IMR-90 (cell line): Measurements from ENCODE around the gene PRM2.

Source experiments
- BHLHE40 ChIP-seq: fragments of 150-350 bp; IDR thresholded peaks from 2 replicates; pipeline ENCODE4 v1.6.1; 2016; ENCODE audit warnings: mild to moderate bottlenecking, low read depth, low read length
- CEBPB ChIP-seq: IDR thresholded peaks from 2 replicates; pipeline ENCODE4 v1.6.1; 2012; ENCODE audit warnings: low read depth, low read length, improper control_type of control experiment
- ELK1 ChIP-seq: fragments of 150-350 bp; IDR thresholded peaks from 2 replicates; pipeline ENCODE4 v1.6.1; 2016; ENCODE audit warnings: low read depth, mild to moderate bottlenecking, low read length, moderate library complexity, borderline replicate concordance
- FOS ChIP-seq: fragments of 150-350 bp; IDR thresholded peaks from 2 replicates; pipeline ENCODE4 v1.6.1; 2016; ENCODE audit warnings: low read depth, low read length
- MAFK ChIP-seq: IDR thresholded peaks from 2 replicates; pipeline ENCODE4 v1.6.1; 2012; ENCODE audit warnings: low read depth, low read length, improper control_type of control experiment
- MAZ ChIP-seq: IDR thresholded peaks from 2 replicates; pipeline ENCODE4 v1.6.1; 2012; ENCODE audit warnings: low read depth, mild to moderate bottlenecking, low read length, improper control_type of control experiment, moderate library complexity, borderline replicate concordance
- MXI1 ChIP-seq: IDR thresholded peaks from 2 replicates; pipeline ENCODE4 v1.6.1; 2012; ENCODE audit warnings: low read depth, mild to moderate bottlenecking, low read length, moderate library complexity, borderline replicate concordance
- NFE2L2 ChIP-seq: fragments of 150-350 bp; IDR thresholded peaks from 2 replicates; pipeline ENCODE4 v1.6.1; 2016; ENCODE audit warnings: low read depth, mild to moderate bottlenecking, low read length
- POLR2A ChIP-seq: IDR thresholded peaks from 2 replicates; pipeline ENCODE4 v1.6.1; 2012; ENCODE audit warnings: mild to moderate bottlenecking, low read depth, low read length
- RAD21 ChIP-seq: IDR thresholded peaks from 2 replicates; pipeline ENCODE4 v1.6.1; 2012; ENCODE audit warnings: low read length, improper control_type of control experiment
- RCOR1 ChIP-seq: IDR thresholded peaks from 2 replicates; pipeline ENCODE4 v1.6.1; 2012; ENCODE audit warnings: mild to moderate bottlenecking, low read length, improper control_type of control experiment; ENCODE audit not compliant: insufficient replicate concordance
- RFX5 ChIP-seq: IDR thresholded peaks from 2 replicates; pipeline ENCODE4 v1.8.0; 2012; ENCODE audit warnings: low read depth, mild to moderate bottlenecking, low read length, moderate library complexity
- USF2 ChIP-seq: fragments of 150-350 bp; IDR thresholded peaks from 2 replicates; pipeline ENCODE4 v1.6.1; 2017; ENCODE audit warnings: mild to moderate bottlenecking, antibody characterized with exemption, low read length, low read depth
- TF ChIP-seq, protein P1 (sequence below): conservative IDR thresholded peaks from 2 replicates; pipeline ENCODE4 v1.5.1; 2012; ENCODE audit warnings: mild to moderate bottlenecking, low read depth, low read length, improper control_type of control experiment

DNA sequence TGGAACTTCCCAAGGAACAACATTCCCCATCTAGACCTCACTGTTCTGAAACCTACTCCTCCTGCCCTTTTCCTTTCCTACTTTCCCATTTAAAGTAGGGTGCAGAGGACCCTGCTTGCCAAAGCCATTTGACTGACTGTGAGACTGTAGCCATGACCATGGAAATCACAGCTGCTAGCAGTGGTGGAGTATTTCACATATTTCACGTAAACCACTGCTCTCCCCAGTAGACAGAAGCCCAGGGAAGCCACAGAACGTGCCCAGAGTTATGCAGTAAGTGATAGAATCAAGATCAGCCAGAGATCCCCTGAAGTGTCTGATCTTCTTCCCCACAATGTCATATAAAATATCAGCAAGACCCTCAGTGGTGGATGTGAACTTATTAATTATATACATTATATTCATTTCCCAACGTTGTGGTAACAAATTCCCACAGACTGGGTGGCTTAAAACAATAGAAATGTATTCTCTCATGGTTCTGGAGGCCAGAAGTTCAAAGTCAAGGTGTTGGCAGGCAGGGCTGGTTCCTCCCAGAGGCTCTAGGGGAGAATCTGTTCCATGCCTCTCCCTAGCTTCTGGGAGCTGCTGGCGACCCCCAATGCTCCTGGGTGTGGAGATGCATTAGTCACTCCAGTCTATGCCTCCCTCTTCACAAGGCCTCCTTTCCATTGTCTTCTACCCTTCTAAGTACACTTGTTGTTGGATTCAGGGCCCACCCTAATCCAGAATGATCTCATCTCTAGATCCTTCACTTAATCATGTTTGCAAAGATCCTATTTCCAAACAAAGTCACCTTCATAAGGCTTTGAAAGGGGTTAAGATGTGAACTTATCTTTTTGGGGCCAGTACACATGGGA is 25.6 kb upstream of the PRM2 start:
- TF ChIP-seq POLR2A: no peak
- TF ChIP-seq, protein P1, sequence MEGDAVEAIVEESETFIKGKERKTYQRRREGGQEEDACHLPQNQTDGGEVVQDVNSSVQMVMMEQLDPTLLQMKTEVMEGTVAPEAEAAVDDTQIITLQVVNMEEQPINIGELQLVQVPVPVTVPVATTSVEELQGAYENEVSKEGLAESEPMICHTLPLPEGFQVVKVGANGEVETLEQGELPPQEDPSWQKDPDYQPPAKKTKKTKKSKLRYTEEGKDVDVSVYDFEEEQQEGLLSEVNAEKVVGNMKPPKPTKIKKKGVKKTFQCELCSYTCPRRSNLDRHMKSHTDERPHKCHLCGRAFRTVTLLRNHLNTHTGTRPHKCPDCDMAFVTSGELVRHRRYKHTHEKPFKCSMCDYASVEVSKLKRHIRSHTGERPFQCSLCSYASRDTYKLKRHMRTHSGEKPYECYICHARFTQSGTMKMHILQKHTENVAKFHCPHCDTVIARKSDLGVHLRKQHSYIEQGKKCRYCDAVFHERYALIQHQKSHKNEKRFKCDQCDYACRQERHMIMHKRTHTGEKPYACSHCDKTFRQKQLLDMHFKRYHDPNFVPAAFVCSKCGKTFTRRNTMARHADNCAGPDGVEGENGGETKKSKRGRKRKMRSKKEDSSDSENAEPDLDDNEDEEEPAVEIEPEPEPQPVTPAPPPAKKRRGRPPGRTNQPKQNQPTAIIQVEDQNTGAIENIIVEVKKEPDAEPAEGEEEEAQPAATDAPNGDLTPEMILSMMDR: no peak
- no peak for TF ChIP-seq MXI1
- no peak for TF ChIP-seq CEBPB
- no peak for TF ChIP-seq MAFK
- TF ChIP-seq ELK1: no peak
- TF ChIP-seq MAZ: no peak
- no peak for TF ChIP-seq RAD21
- TF ChIP-seq RFX5: no peak
- no peak for TF ChIP-seq USF2
- no peak for TF ChIP-seq RCOR1
- no peak for TF ChIP-seq NFE2L2
- TF ChIP-seq FOS: no peak
- no peak for TF ChIP-seq BHLHE40
